HG03558 (cell line): ENCODE results near the gene ST3GAL4.
"Not testable (repeated sequence)": the region's sequence is repeated elsewhere in the genome, so short reads cannot be mapped to it uniquely, and the experiment has no call there.

Experiments used
- ATAC-seq: cut with Tn5 transposase; IDR thresholded peaks from one replicate; pipeline ENCODE4 v1.9.1; 2021; ENCODE audit warnings: moderate number of reproducible peaks; ENCODE audit not compliant: unreplicated experiment; ENCODE audit errors: extremely low read depth

The ST3GAL4 gene

DNA sequence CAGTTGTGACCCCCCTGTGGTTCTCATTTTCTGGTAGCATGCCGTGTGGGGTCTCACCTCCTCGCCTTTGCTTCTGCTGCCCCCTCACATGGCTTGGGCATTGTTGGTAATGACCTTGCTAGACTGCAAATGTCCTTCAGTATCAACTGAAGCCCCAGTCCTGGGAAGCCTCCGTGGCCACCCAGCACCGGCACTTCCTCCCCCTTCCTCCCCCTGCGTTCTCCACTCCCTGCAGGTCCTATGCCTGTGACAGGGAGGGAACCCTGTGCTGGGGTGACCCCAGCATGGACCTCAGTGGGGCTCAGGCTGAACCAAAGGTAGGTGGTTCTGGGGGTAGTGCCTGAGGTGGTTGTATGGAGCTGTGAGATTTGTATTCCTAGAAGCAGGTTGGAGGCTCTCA, 5.9 kb downstream of the ST3GAL4 start:
- ATAC-seq = no peak

DNA sequence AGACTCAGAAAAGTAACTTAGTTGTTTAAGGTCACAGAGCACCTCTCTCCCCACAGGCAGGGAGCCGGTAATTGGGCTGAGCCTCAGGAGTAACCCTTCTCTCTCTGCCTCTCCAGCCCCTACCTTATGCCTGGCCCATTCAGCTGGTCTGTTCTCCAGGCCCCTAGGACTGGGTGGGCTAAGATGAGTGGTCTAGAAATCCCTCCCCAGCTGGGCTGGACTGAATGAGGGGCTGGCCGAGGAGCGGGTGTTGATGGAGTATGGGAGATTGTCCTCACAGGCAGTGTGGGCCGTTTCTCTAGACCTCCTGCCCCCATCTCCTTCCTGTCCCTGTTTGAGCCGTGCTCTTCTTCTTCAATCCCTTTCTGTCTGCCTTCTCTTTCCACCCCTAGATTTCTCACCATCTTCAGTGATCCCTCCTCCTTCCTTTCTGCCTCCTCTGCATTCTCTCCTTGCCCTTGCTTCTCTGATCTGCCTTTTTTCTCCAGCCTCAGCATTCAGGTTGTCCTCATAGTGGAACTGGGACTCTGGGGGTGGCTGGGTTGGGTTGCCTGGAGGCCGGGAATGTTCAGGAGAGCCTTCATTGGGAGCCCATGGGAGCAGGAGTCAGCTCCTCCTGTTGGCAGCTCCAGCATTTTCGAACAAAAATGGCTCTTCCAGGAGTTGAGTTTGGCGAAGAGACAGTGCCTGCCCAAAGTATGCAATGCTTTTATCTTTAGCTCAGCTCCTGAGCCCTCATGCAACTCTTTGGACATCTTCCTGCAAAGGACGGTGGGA, 7.6 kb downstream of the ST3GAL4 start:
- no peak for ATAC-seq

- ATAC-seq = no peak
These were observed 8.3 kb downstream of the ST3GAL4 start for GRCh38 chr11:126363706-126364248.

- ATAC-seq = not testable (repeated sequence)
These were observed 9.2 kb downstream of the ST3GAL4 start for GRCh38 chr11:126364735-126365134.

DNA sequence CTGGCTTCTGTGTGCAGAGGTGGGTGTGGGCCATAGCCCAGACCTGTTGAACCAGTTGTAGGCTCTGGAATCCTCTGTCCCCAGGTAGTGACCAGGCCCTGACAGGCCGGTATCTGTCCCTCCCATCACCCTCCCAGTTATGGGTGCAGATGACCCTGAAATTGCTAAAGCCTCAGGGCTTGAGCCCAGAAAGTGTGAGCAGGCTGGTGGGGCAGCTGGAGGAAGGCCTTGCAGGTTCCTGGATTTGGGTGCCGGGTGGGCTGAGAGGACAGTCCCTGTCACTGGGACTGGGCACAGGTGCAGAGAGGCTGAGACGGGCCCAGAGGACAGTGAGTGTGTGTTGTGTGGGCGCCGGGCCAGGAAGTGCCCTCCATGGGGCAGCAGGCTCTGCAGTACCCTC, 10.0 kb downstream of the ST3GAL4 start:
- not testable (repeated sequence) for ATAC-seq

DNA sequence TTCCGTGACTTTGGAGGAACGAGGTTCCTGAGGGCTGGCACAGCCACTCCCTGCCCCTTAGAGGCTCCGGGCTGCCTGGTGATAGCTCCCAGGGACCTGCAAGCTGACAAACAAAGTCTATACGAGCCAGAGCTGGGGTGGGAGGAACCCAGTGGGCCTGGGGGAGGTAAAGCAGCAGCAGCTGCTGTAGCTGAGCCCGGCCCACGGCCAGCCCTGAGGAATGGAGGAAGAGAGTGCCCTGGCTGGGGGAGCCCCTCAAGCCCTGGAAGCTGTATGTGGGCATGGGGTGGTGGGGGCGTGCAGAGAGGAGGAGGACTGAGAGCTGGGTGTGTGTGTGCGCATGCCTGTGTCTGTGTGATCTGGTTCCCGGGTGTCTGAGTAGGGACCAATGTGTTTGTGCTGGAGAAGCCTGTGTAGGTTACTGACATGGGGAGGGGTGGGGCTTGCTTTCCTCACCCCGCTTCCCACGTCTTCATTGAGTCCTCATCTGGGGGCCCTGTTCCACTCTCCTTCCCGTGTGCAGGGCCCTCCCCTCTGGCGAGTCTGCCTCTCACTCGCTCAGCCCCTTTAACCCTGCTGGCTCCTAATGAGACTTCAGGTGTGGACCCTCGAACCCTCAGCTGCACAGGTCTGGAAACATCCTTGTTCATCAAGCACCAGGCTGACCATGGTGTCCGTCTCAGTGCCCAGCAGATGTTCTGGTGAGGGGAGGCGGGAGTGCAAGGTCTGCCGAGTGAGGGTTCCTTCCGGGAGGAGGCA, 10.8 kb downstream of the ST3GAL4 start:
- no peak for ATAC-seq

DNA sequence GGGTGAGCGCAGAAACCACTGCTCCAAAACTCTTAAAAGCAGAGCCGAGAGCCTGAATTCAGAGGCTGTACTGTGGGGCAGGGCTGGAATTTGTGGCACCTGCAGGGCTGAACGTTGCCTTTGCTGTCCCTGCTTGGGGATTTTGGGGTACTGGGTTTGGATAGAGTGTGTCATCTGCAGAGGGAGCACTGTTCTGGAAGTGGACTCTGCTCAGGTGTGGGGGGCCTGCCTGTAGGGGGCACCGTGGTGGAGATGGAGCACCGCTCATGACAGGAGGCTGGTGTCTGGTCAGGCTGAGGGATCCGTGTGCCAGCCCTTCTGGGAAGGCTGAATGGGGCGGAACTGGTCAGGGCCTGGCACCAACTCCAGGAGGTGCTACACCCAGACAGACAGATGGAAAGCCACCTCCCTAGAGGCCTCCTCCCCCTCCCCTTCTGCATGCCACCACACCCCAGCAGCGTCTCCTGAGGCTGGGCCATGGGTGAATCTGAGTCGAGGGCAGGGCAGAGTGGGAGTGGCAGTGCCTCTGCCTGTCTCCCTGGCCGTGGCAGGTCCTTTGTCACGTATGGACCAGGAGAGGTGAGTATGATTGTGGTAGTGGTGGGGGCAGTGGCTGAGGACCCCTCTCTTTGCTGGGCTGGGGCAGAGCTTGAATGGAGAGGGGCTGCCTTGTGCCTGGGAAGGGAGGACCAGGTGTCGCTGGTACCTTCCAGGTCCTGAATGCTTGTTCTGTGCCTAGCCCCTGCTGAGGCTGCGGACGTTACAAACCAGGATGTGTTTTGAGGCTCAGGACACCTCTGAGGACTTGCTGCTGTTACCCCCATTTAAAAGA, 11.6 kb downstream of the ST3GAL4 start:
- ATAC-seq = not testable (repeated sequence)

DNA sequence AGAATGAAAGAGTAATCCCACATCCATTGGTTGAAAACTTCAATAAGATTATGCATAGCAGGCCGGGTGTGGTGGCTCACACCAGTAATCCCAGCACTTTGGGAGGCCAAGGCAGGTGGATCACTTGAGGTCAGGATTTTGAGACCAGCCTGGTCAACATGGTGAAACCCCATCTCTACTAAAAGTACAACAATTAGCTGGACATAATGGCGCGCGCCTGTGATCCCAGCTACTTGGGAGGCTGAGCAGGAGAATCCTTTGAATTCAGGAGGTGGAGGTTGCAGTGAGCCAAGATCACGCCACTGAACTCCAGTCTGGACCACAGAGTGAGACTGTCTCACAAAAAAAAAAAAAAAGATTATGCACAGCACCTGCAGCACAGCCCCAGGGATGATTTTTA, 12.3 kb downstream of the ST3GAL4 start:
- not testable (repeated sequence) for ATAC-seq

DNA sequence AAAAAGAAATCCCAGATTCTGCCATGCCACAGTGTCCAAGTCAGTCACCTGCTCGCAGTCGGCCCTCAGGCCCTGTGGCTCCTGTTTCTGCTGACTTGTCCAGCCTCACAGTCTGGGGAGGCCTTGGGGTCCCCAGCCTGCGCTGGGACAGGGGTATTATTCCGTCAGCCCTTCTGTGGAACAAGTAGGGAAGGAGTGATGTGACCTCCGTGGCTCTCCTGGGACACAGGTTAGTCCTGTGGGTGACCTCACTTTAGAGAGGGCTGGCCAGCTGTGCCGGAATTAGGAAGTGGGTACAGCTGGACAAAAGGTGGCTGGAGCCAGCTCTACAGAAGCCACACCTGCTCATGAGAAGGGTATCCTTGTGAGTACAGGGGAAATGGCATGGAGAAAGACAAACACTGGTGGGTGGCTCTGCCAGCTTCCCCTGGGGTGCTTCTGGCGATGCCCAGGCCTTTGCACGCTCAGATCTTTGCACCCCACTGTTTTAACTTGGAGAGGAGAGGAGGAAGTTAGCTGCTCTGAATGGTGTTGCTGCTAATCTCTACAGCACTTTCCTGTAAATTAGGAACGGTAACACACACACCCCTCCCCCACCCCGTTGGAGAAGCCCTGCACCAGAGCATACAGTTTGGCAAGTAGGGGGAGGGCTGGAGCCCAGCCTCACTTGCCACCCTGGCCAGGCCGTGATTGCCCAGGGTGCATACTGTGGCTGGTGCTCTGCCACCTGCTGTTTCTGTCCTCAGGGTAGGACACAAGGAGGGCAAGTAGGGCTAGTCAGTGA, 13.0 kb downstream of the ST3GAL4 start:
- ATAC-seq = not testable (repeated sequence)

GRCh38 chr11:126370016-126370415, 14.5 kb downstream of the ST3GAL4 start:
- ATAC-seq = no peak

DNA sequence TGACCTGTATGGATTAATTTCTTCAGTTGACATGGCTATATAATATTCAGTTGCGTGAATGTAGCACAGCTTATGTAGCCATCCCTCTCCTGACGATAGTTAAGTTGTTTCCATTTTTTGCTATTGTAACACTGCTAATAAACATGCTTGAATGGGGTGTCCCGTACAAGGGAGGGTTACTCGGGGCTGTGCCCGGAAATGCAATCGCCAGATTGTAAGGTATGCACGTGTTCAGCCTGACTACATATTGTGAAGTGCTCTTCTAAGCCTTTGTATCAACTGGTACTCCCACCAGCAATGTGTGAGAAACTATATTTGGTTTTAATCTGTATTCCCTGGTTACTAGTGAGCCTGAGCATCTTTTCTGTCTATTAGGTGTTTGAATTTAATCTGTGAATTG, 16.1 kb downstream of the ST3GAL4 start:
- ATAC-seq = no peak

DNA sequence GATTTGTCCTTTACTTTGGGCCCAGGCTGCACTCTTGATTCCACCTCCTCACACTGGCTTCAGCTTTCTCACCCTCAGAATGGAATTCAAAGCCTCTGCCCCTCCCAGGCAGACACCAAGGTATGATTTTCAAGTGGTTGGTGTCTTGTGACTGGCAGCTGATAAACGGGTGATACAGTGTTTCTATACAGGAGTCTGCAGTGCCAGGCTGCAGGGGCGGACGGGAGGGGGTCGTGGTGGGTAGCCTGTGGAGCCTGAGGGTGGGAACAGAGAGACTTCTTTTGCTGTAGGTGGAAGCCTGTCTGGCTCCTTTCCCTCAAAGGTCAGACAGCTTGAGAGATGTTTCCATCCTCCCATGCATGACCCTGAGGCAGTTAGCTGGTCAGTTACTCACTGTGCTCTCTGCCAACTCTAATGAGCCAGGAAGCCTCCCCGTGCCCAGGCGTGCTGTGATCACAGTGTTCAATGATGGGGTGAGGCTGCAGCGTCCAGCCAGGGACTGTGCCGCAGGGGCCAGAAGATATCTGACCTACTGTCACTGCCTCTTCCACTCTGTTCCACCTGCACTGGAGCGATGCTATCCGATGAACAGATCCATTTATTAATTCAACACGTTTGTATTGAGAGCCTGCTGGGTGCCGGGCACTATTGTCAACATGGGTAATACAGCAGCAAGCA, 18.0 kb downstream of the ST3GAL4 start:
- ATAC-seq = not testable (repeated sequence)

- ATAC-seq = not testable (repeated sequence)
These were observed 19.2 kb downstream of the ST3GAL4 start for GRCh38 chr11:126374562-126375300.

GRCh38 chr11:126375726-126376125, 20.2 kb downstream of the ST3GAL4 start:
- no peak for ATAC-seq

DNA sequence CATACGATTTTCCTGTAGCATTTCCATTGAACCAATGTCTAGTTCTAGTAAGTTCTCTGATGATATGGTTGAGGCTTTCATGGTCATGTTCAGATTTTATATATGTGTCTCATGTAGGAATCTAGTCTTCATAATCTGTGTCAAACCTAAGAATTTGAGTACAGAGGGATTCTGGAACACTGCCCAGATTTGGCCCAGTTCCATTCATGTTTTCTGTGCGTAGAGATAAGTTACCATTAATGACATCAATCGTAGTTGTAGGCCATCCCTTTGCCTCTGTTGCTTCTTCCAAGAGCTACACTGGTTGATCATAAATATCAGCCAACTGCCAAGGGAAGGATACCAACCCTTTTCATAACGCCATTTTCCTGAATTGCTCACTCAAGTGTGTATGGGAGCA, 23.3 kb downstream of the ST3GAL4 start:
- no peak for ATAC-seq

DNA sequence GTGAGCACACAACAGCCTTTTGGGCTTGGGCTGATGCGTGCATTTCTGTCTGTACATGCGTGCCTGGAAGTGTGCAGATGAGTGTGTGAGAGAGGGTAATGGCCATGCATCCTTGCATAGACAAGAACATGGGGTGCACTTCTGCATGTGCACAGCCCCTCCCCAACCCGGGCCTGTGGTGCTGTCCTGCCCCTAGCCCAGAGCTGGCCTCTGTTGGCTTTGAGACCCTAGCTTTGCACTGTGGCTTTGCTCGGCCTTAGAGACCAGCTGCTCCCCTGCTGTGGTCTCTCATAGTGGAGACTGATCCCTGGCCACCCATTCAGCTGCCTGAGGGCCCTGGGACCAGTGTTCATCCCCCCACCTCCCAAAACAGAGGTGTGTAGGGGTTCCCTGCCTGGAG, 25.4 kb downstream of the ST3GAL4 start:
- ATAC-seq = no peak

DNA sequence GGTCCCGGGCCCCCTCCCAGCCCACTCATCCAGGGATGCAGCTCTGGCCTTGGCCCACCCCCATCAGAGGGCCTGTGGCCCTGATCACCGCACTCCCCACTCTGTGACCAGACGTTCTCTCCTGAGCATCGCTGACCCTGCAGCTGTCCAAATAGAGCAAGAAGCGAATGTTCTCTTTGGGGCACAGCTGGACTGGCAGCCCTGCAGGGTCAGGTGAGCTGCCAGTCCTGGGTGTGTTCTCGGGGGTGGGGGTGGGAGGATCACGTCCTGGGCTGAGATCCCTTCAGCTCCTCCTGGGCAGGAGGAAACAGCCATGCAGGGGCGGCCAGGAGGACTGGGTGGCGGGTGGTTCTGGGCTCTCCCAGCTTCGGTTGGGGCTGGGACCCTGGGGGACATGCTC, 26.5 kb downstream of the ST3GAL4 start:
- not testable (repeated sequence) for ATAC-seq

DNA sequence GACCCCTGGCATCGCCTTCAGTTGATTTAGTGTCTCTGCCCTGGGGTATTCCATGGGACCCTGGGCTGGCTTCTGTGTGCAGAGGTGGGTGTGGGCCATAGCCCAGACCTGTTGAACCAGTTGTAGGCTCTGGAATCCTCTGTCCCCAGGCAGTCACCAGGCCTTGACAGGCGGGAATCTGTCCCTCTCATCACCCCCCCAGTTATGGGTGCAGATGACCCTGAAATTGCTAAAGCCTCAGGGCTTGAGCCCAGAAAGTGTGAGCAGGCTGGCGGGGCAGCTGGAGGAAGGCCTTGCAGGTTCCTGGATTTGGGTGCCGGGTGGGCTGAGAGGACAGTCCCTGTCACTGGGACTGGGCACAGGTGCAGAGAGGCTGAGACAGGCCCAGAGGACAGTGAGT, 27.2 kb downstream of the ST3GAL4 start:
- ATAC-seq = not testable (repeated sequence)
